ENCODE data around the gene MFAP4.

GRCh38 chr17:19392303-19392702 is 5.3 kb upstream of the MFAP4 start:
- TF ChIP-seq CTCF (IDR thresholded peaks at IDR 0.05) (no peak), POLR2A (IDR thresholded peaks at IDR 0.05) (no peak)
